GM18502 (cell line): ENCODE measurements around the gene MGAT5B.
"Not testable (repeated sequence)": the region's sequence is repeated elsewhere in the genome, so short reads cannot be mapped to it uniquely, and the experiment has no call there.

Experiments
- ATAC-seq: cut with Tn5 transposase; IDR thresholded peaks from one replicate; pipeline ENCODE4 v1.9.1; 2021; ENCODE audit warnings: mild to moderate bottlenecking; ENCODE audit not compliant: unreplicated experiment, poor library complexity

The MGAT5B gene

GRCh38 chr17:76966486-76967181 is 98.4 kb downstream of the MGAT5B start:
- no peak for ATAC-seq

- no peak for ATAC-seq
Observed at GRCh38 chr17:76967762-76968161, 99.6 kb downstream of the MGAT5B start.

- no peak for ATAC-seq
Observed at GRCh38 chr17:76968707-76969597, 100.7 kb downstream of the MGAT5B start.

- no peak for ATAC-seq
Observed at GRCh38 chr17:76969598-76970172, 101.5 kb downstream of the MGAT5B start.

GRCh38 chr17:76970228-76970627 is 102.0 kb downstream of the MGAT5B start:
- ATAC-seq, result not testable (repeated sequence)

GRCh38 chr17:76972046-76972641 is 103.9 kb downstream of the MGAT5B start:
- ATAC-seq, result no peak

GRCh38 chr17:76973040-76973439 is 104.8 kb downstream of the MGAT5B start:
- no peak for ATAC-seq

- no peak for ATAC-seq
Observed at GRCh38 chr17:76974721-76975120, 106.5 kb downstream of the MGAT5B start.

GRCh38 chr17:76978050-76978449 is 109.8 kb downstream of the MGAT5B start:
- not testable (repeated sequence) for ATAC-seq

- ATAC-seq, result no peak
Observed at GRCh38 chr17:76981545-76982295, 113.5 kb downstream of the MGAT5B start.

GRCh38 chr17:76982408-76983074 is 114.3 kb downstream of the MGAT5B start:
- no peak for ATAC-seq

GRCh38 chr17:76983075-76983775 is 115.0 kb downstream of the MGAT5B start:
- no peak for ATAC-seq

- no peak for ATAC-seq
Observed at GRCh38 chr17:76986365-76986764, 118.2 kb downstream of the MGAT5B start.

- ATAC-seq, result no peak
Observed at GRCh38 chr17:76987486-76988093, 119.4 kb downstream of the MGAT5B start.

GRCh38 chr17:76988796-76989195 is 120.6 kb downstream of the MGAT5B start:
- ATAC-seq, result no peak

- ATAC-seq, result no peak
Observed at GRCh38 chr17:76989519-76989918, 121.3 kb downstream of the MGAT5B start.

- ATAC-seq, result no peak
Observed at GRCh38 chr17:76992891-76993290, 124.7 kb downstream of the MGAT5B start.

- ATAC-seq, result no peak
Observed at GRCh38 chr17:76993651-76994050, 125.4 kb downstream of the MGAT5B start.

- no peak for ATAC-seq
Observed at GRCh38 chr17:76994237-76994637, 126.0 kb downstream of the MGAT5B start.
